NB4 (cell line): ENCODE results near the gene NCOA7.
A peak's percentile ranks its signal among the peaks of the same experiment; 100 is the strongest.
"Not testable (repeated sequence)": the region's sequence is repeated elsewhere in the genome, so short reads cannot be mapped to it uniquely, and the experiment has no call there.

Source experiments
- DNase-seq: peaks from one replicate; pipeline ENCODE4 v3.0.0; 2010; ENCODE audit warnings: low read depth
- H3K4me3 ChIP-seq: one replicate; pipeline ENCODE4 v1.5.1; 2011; ENCODE audit warnings: mild to moderate bottlenecking, low read depth, low read length, moderate library complexity
- CTCF ChIP-seq: IDR thresholded peaks from one replicate; pipeline ENCODE4 v1.5.1; 2012; ENCODE audit warnings: low read depth, low read length
- MAX ChIP-seq: IDR thresholded peaks from 2 replicates; pipeline ENCODE4 v1.6.1; 2011; ENCODE audit warnings: low read depth, low read length
- MYC ChIP-seq: IDR thresholded peaks from 2 replicates; pipeline ENCODE4 v1.6.1; 2011; ENCODE audit warnings: low read depth, low read length
- POLR2A ChIP-seq: IDR thresholded peaks from 2 replicates; pipeline ENCODE4 v1.6.1; 2011; ENCODE audit warnings: mild to moderate bottlenecking; ENCODE audit not compliant: insufficient read length; ENCODE audit errors: extremely low read depth

Gene NCOA7

GRCh38 chr6:125944434-125944816 is 153.7 kb downstream of the NCOA7 start:
- peak; percentile 31; the same call in 1 of the 2 replicates for TF ChIP-seq MYC
- TF ChIP-seq MAX: no peak
- H3K4me3 ChIP-seq: peak overlapping the region; percentile 6
- peak; percentile 86 for DNase-seq

GRCh38 chr6:125944896-125945295 is 154.1 kb downstream of the NCOA7 start:
- DNase-seq: no peak
- no peak overlapping the region for H3K4me3 ChIP-seq
- TF ChIP-seq POLR2A (no peak), CTCF (no peak), MAX (no peak), MYC (no peak)

GRCh38 chr6:125945378-125946141 is 154.8 kb downstream of the NCOA7 start:
- H3K4me3 ChIP-seq: no peak overlapping the region
- TF ChIP-seq MYC (no peak), POLR2A (no peak), CTCF (no peak), MAX (no peak)
- DNase-seq: peak; percentile 48

GRCh38 chr6:125947615-125948014 is 156.9 kb downstream of the NCOA7 start:
- TF ChIP-seq POLR2A: no peak
- no peak for DNase-seq
- no peak overlapping the region for H3K4me3 ChIP-seq

GRCh38 chr6:125948455-125948854 is 157.7 kb downstream of the NCOA7 start:
- TF ChIP-seq MAX: no peak
- no peak for TF ChIP-seq MYC
- TF ChIP-seq CTCF: no peak
- TF ChIP-seq POLR2A: no peak
- no peak overlapping the region for H3K4me3 ChIP-seq
- DNase-seq: no peak

- no peak for TF ChIP-seq MYC
- TF ChIP-seq CTCF: no peak
- DNase-seq: no peak
- no peak overlapping the region for H3K4me3 ChIP-seq
Observed at GRCh38 chr6:125949069-125949468, 158.3 kb downstream of the NCOA7 start.

GRCh38 chr6:125950293-125950692 is 159.5 kb downstream of the NCOA7 start:
- TF ChIP-seq POLR2A: no peak
- TF ChIP-seq MYC: no peak
- no peak for TF ChIP-seq CTCF
- TF ChIP-seq MAX: no peak
- peak; percentile 13 for DNase-seq

GRCh38 chr6:125950716-125951115 is 160.0 kb downstream of the NCOA7 start:
- DNase-seq: not testable (repeated sequence)

More at GRCh38 chr6:125950293-125950692, 159.5 kb downstream of the NCOA7 start:
- no peak overlapping the region for H3K4me3 ChIP-seq

More at GRCh38 chr6:125950716-125951115, 160.0 kb downstream of the NCOA7 start:
- not testable (repeated sequence) for H3K4me3 ChIP-seq
